ENCODE measurements around the gene GDPD3. TPM values are rescaled to one million over a fixed set of nuclear protein-coding genes. Genes with fewer than 3 reads are reported as not detected.

The GDPD3 gene
- total and polyA plus RNA-seq, 2 of the 13 experiments (the other 11 are each of a cell fraction or from before 2014, with no cell fraction given), result 18.7 to 20.6 TPM

GRCh38 chr16:30091474-30092372, 21.6 kb downstream of the GDPD3 start, which contains the start of gene TBX6 (continued):
- no peak for TF ChIP-seq PRDM10 (CRISPR knock-in tag; IDR thresholded peaks at IDR 0.05; ENCODE audit: low read depth)
- peak; percentile 54 for TF ChIP-seq ELF3 (CRISPR knock-in tag; IDR thresholded peaks at IDR 0.05)
- peak; percentile 73; the same call in 1 of the 2 replicates for TF ChIP-seq FOXK1 (CRISPR knock-in tag; IDR thresholded peaks at IDR 0.05; ENCODE audit: borderline replicate concordance, low read depth)
- TF ChIP-seq ZNF274 (CRISPR knock-in tag; IDR thresholded peaks at IDR 0.05), result 0 out of 2 replicates have a peak, but pooled peaks have one; percentile 6
- TF ChIP-seq GLI4 (CRISPR knock-in tag; IDR thresholded peaks at IDR 0.05; ENCODE audit: borderline replicate concordance), result peak; percentile 45; the same call in 1 of the 2 replicates
- no peak; the same call in 1 of the 2 replicates for TF ChIP-seq ZNF703 (CRISPR knock-in tag; IDR thresholded peaks at IDR 0.05; ENCODE audit: borderline replicate concordance)
- TF ChIP-seq MED8 (CRISPR knock-in tag; IDR thresholded peaks at IDR 0.05; ENCODE audit: insufficient replicate concordance), result no peak
- no peak; the same call in none of the 2 replicates for TF ChIP-seq STAT5B (CRISPR knock-in tag; IDR thresholded peaks at IDR 0.05)
- TF ChIP-seq CSRNP1 (CRISPR knock-in tag; IDR thresholded peaks at IDR 0.05), result peak; percentile 39
- TF ChIP-seq TAF15 (IDR thresholded peaks at IDR 0.05; ENCODE audit: low read depth, low read length, poor library complexity, severe bottlenecking), result no peak
- TF ChIP-seq CCDC6 (CRISPR knock-in tag; IDR thresholded peaks at IDR 0.05), result peak; percentile 32
- peak; percentile 84 for TF ChIP-seq BRD4 (CRISPR knock-in tag; IDR thresholded peaks at IDR 0.05)
- TF ChIP-seq ZBTB20 (CRISPR knock-in tag; IDR thresholded peaks at IDR 0.05; ENCODE audit: borderline replicate concordance, low read depth), result peak; percentile 46
- TF ChIP-seq MXI1 (IDR thresholded peaks at IDR 0.05; ENCODE audit: borderline replicate concordance, low read depth, low read length), result peak; percentile 79; the same call in 1 of the 3 replicates
- no peak for TF ChIP-seq ZNF564 (CRISPR knock-in tag; IDR thresholded peaks at IDR 0.05)
- TF ChIP-seq KLF16 (CRISPR knock-in tag; IDR thresholded peaks at IDR 0.05), result peak in 1 of 2 experiments; percentile 37; a peak in 1 of 4 replicates
- peak; percentile 28; the same call in 1 of the 2 replicates for TF ChIP-seq HES4 (CRISPR knock-in tag; IDR thresholded peaks at IDR 0.05; ENCODE audit: borderline replicate concordance)
- TF ChIP-seq ZFAT (CRISPR knock-in tag; conservative IDR thresholded peaks at IDR 0.05), result no peak
- peak; percentile 30; the same call in 1 of the 2 replicates for TF ChIP-seq ZNF264 (CRISPR knock-in tag; IDR thresholded peaks at IDR 0.05)

All from HepG2 (cell line).